Body of pancreas (tissue), 4 donors: ENCODE measurements around the gene PCDHGB5. TPM values are rescaled to one million over a fixed set of nuclear protein-coding genes. Genes with fewer than 3 reads are reported as not detected.
A peak's percentile ranks its signal among the peaks of the same experiment; 100 is the strongest.
"Not testable (repeated sequence)": the region's sequence is repeated elsewhere in the genome, so short reads cannot be mapped to it uniquely, and the experiment has no call there.

Experiments used
- ATAC-seq: fragments of 150-250 bp; one replicate; pipeline ENCODE4 v1.9.1; 2016
- DNase-seq, 4 donors: peaks; one replicate each; pipeline ENCODE4 v3.0.0-alpha.2; 2019
- H3K27ac ChIP-seq, 4 donors: fragments of 200-600 bp; sonication (generic); 1 replicate in 3 of 4; 2 replicates in 1 of 4; pipeline versions ENCODE4 v1.5.1 to v1.6.1; 2016 to 2019; ENCODE audit warnings: mild to moderate bottlenecking in 1 of 4, mixed read lengths in 1 of 4, moderate library complexity in 1 of 4
- H3K27me3 ChIP-seq, 2 donors: fragments of 200-600 bp; sonication (generic); one replicate each; pipeline ENCODE4 v1.6.0; 2016; ENCODE audit warnings: mild to moderate bottlenecking in 1 of 2
- H3K36me3 ChIP-seq, 2 donors: fragments of 200-600 bp; sonication (generic); replicated peaks in 1 of 2; 2 replicates each; pipeline ENCODE4 v1.5.1; 2016; ENCODE audit warnings: low read depth in 2 of 2; ENCODE audit not compliant: insufficient read depth in 1 of 2
- H3K4me1 ChIP-seq: fragments of 200-600 bp; sonication (generic); one replicate; pipeline ENCODE4 v1.6.0; 2016
- H3K4me3 ChIP-seq, 2 donors: fragments of 200-600 bp; sonication (generic); 1 replicate in 1 of 2; 2 replicates in 1 of 2; pipeline ENCODE4 v1.5.1; 2016 to 2019
- H3K9me3 ChIP-seq, 3 donors: fragments of 200-600 bp; sonication (generic); 1 replicate in 2 of 3; 2 replicates in 1 of 3; pipeline ENCODE4 v1.5.1; 2016
- POLR2A ChIP-seq, 3 donors: fragments of 450-650 bp; IDR thresholded peaks; one replicate each; pipeline ENCODE4 v1.6.1; 2016; ENCODE audit warnings: antibody characterized with exemption in 3 of 3, mild to moderate bottlenecking in 2 of 3
- WGBS, 2 donors: methylation state at CpG; one replicate each; pipeline ENCODE4 v1.1.5; 2017; 5-methylcytosine and 5-hydroxymethylcytosine counted together
- intact Hi-C: fragments of 100-400 bp; cut with DNase I; formaldehyde crosslinking; loops from one replicate; pipeline ENCODE4 v1.15.1; 2023
- total RNA-seq, 2 donors: library from RNA; depleted of rRNA; stranded (reverse); fragments of >200 nt; gene quantifications; one replicate each; pipeline ENCODE4 v1.1.0, GENCODE V29; 2016
- TF ChIP-seq, protein P1 (sequence below), 7 experiments: fragments of 450-650 bp in 4 of 7; fragments of 200-600 bp in 3 of 7; sonication (generic) in 3 of 7; IDR thresholded peaks; one replicate each; pipeline ENCODE4 v1.5.1; 2016 to 2019; ENCODE audit warnings: antibody characterized with exemption in 7 of 7

The PCDHGB5 gene
- total RNA-seq, 2 donors from 2014 or later, result 7.8 to 15.2 TPM

DNA sequence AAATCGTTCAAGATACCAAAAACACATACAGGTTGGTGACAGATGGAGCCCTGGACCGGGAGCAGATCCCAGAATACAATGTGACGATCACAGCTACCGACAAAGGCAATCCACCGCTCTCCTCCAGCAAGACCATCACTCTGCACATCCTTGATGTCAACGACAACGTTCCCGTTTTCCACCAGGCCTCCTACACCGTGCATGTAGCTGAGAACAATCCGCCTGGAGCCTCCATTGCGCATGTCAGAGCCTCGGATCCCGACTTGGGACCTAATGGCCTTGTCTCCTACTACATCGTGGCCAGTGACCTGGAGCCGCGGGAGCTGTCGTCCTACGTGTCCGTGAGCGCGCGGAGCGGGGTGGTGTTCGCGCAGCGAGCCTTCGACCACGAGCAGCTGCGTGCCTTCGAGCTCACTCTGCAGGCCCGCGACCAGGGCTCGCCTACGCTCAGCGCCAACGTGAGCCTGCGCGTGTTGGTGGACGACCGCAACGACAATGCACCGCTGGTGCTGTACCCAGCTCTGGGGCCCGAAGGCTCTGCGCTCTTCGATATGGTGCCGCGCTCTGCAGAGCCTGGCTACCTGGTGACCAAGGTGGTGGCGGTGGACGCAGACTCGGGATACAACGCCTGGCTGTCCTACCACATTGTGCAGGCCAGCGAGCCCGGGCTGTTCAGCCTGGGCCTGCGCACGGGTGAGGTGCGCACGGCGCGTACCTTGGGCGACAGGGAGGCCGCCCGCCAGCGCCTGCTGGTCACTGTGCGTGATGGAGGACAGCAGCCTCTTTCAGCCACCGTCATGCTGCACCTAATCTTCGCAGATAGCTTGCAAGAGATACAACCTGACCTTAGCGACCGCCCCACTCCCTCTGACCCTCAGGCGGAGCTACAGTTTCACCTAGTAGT is 25.9 kb upstream of the PCDHGB5 start:
- Histone ChIP-seq H3K36me3 (no peaks in the 10 kb centered on the region), H3K27ac (no peak overlapping the region), H3K9me3 (peaks cover 0 to 70% (median 15%) of the 10 kb centered on the region in 3 donors), H3K4me1 (no peaks in the 10 kb centered on the region), H3K27me3 (no peaks in the 10 kb centered on the region), H3K4me3 (no peak overlapping the region)
- intact Hi-C loops, result no loop called here
- TF ChIP-seq POLR2A (IDR thresholded peaks at IDR 0.05), result no peak
- TF ChIP-seq, protein P1, sequence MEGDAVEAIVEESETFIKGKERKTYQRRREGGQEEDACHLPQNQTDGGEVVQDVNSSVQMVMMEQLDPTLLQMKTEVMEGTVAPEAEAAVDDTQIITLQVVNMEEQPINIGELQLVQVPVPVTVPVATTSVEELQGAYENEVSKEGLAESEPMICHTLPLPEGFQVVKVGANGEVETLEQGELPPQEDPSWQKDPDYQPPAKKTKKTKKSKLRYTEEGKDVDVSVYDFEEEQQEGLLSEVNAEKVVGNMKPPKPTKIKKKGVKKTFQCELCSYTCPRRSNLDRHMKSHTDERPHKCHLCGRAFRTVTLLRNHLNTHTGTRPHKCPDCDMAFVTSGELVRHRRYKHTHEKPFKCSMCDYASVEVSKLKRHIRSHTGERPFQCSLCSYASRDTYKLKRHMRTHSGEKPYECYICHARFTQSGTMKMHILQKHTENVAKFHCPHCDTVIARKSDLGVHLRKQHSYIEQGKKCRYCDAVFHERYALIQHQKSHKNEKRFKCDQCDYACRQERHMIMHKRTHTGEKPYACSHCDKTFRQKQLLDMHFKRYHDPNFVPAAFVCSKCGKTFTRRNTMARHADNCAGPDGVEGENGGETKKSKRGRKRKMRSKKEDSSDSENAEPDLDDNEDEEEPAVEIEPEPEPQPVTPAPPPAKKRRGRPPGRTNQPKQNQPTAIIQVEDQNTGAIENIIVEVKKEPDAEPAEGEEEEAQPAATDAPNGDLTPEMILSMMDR (IDR thresholded peaks at IDR 0.05), result no peak
- WGBS, 2 donors, result 19 to 30% methylated on average over 28 to 68 of the region's 69 CpGs
- ATAC-seq, result no peak
- no peak for DNase-seq

DNA sequence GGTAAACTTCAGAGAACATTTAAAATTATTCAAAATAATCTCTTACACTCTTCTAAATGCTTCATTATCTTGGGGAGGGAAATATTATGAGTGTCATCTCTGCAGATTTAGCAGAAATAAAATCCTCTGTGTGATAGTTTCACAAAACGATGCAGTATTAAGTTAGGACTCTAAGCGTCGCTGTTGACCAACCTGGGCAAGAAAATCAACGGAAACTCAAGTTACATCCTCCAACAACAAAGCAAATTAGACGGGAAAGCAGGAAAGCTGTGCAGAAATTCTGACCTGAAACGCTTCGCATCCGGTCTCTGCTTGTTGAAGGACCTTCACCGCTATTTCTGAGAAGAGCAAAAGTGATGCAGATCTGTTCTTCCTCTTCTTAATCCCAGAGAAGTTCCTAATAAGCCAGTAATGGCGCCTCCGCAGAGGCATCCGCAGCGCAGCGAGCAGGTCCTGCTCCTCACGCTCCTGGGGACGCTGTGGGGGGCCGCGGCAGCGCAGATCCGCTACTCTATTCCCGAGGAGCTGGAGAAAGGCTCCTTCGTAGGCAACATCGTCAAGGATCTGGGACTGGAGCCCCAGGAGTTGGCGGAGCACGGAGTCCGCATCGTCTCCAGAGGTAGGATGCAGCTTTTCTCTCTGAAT is 24.0 kb upstream of the PCDHGB5 start, which contains the start of gene PCDHGA6:
Gene PCDHGA6, plus strand, starts transcription at position 219 of the 645 bp plus-strand sequence. Its CDS starts 193 bp downstream, at position 412.
- H3K27ac ChIP-seq, result no peak within 1 kb of the TSS
- 12 to 27% methylated on average over 17 to 27 of the region's 27 CpGs for WGBS, 2 donors
- H3K36me3 ChIP-seq, result no peaks in the 10 kb centered on the region
- peaks cover 0 to 81% (median 15%) of the 10 kb centered on the region in 3 donors for H3K9me3 ChIP-seq
- ATAC-seq (no peak), DNase-seq (no peak)
- TF ChIP-seq, protein P1 (IDR thresholded peaks at IDR 0.05), result peak in 4 of 7 experiments; percentile 19 to 36 (median 29)
- no peak for TF ChIP-seq POLR2A (IDR thresholded peaks at IDR 0.05)
- intact Hi-C loops, result no loop called here
- no peaks in the 10 kb centered on the region for H3K4me1 ChIP-seq
- H3K27me3 ChIP-seq, result no peaks in the 10 kb centered on the region
- no peak within 1 kb of the TSS for H3K4me3 ChIP-seq

DNA sequence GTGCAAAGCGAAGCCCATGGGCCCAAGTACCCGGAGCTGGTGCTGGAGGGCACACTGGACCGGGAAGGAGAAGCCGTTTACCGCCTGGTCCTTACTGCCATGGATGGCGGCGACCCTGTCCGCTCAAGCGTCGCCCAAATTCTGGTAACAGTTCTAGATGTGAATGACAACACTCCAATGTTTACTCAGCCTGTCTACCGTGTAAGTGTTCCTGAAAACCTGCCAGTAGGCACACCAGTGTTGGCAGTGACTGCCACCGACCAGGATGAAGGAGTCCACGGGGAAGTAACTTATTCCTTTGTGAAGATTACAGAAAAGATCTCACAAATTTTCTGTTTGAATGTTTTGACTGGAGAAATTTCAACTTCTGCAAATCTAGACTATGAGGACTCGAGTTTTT is 23.1 kb upstream of the PCDHGB5 start:
- no peak for TF ChIP-seq POLR2A (IDR thresholded peaks at IDR 0.05)
- TF ChIP-seq, protein P1 (IDR thresholded peaks at IDR 0.05), result no peak
- 49 to 66% methylated on average over 14 of the region's 14 CpGs for WGBS, 2 donors
- no peak overlapping the region for H3K27ac ChIP-seq
- ATAC-seq (no peak), DNase-seq (no peak)
- peaks cover 0 to 78% (median 15%) of the 10 kb centered on the region in 3 donors for H3K9me3 ChIP-seq
- no peaks in the 10 kb centered on the region for H3K36me3 ChIP-seq
- H3K4me1 ChIP-seq, result no peaks in the 10 kb centered on the region
- H3K4me3 ChIP-seq, result no peak overlapping the region
- no peaks in the 10 kb centered on the region for H3K27me3 ChIP-seq
- intact Hi-C loops, result no loop called here

DNA sequence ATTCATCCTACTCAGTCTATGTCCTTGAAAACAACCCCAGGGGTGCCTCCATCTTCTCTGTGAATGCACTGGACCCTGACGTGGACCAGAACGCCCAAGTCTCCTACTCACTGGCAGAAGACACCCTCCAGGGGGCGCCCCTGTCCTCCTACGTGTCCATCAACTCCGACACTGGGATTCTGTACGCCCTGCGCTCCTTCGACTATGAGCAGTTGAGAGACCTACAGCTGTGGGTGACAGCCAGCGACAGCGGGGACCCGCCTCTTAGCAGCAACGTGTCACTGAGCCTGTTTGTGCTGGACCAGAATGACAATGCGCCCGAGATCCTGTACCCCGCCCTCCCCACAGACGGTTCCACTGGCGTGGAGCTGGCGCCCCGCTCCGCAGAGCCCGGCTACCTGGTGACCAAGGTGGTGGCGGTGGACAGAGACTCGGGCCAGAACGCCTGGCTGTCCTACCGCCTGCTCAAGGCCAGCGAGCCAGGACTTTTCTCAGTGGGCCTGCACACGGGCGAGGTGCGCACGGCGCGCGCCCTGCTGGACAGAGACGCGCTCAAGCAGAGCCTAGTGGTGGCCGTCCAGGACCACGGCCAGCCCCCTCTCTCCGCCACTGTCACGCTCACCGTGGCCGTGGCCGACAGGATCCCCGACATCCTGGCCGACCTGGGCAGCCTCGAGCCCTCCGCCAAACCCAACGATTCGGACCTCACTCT is 22.1 kb upstream of the PCDHGB5 start:
- ATAC-seq, H3K36me3 ChIP-seq, DNase-seq, H3K4me3 ChIP-seq, H3K27ac ChIP-seq, H3K27me3 ChIP-seq, H3K4me1 ChIP-seq, intact Hi-C loops: not testable (repeated sequence)
- 38 to 39% methylated on average over 11 to 44 of the region's 48 CpGs for WGBS, 2 donors
- peaks cover 0 to 68% (median 11%) of the 10 kb centered on the region in 3 donors for H3K9me3 ChIP-seq
